Spleen (tissue), 11 donors: ENCODE data around the gene MBLAC1. TPM values are rescaled to one million over a fixed set of nuclear protein-coding genes. Genes with fewer than 3 reads are reported as not detected.
A peak's percentile ranks its signal among the peaks of the same experiment; 100 is the strongest.

ENCODE experiments used
- DNase-seq: peaks from one replicate; pipeline ENCODE4 v3.0.0-alpha.2; 2020
- H3K27ac ChIP-seq, 8 donors: fragments of 200-600 bp; sonication (generic) in 7 of 8; 1 replicate in 4 of 8; 2 replicates in 4 of 8; pipeline versions ENCODE4 v1.5.0 to v1.8.0; 2016 to 2021; ENCODE audit warnings: inconsistent platforms in 4 of 8, mild to moderate bottlenecking in 4 of 8, moderate library complexity in 1 of 8
- H3K27me3 ChIP-seq, 7 donors: fragments of 200-600 bp; sonication (generic) in 6 of 7; replicated peaks in 1 of 7; 1 replicate in 4 of 7; 2 replicates in 3 of 7; pipeline versions ENCODE4 v1.5.0 to v1.8.0; 2016 to 2021; ENCODE audit warnings: inconsistent platforms in 3 of 7, mild to moderate bottlenecking in 1 of 7
- H3K36me3 ChIP-seq, 6 donors: fragments of 200-600 bp; sonication (generic) in 5 of 6; 1 replicate in 4 of 6; 2 replicates in 2 of 6; pipeline versions ENCODE4 v1.5.0 to v1.8.0; 2016 to 2021; ENCODE audit warnings: inconsistent platforms in 2 of 6
- H3K4me1 ChIP-seq, 6 donors: fragments of 200-600 bp; sonication (generic) in 5 of 6; 1 replicate in 3 of 6; 2 replicates in 3 of 6; pipeline versions ENCODE4 v1.5.0 to v1.8.0; 2016 to 2021; ENCODE audit warnings: inconsistent platforms in 3 of 6
- H3K4me3 ChIP-seq, 8 donors: fragments of 200-600 bp; sonication (generic) in 7 of 8; 1 replicate in 4 of 8; 2 replicates in 4 of 8; pipeline versions ENCODE4 v1.5.0 to v1.8.0; 2016 to 2021; ENCODE audit warnings: inconsistent platforms in 4 of 8, mild to moderate bottlenecking in 4 of 8, moderate library complexity in 2 of 8
- H3K9me3 ChIP-seq, 8 donors: fragments of 200-600 bp; sonication (generic) in 7 of 8; 1 replicate in 4 of 8; 2 replicates in 4 of 8; pipeline versions ENCODE4 v1.5.0 to v1.8.0; 2016 to 2021; ENCODE audit warnings: inconsistent platforms in 4 of 8
- CTCF ChIP-seq, 11 experiments: fragments of 200-600 bp in 7 of 11; fragments of 450-650 bp in 4 of 11; sonication (generic) in 4 of 11; IDR thresholded peaks in 8 of 11; conservative IDR thresholded peaks in 3 of 11; 1 replicate in 7 of 11; 2 replicates in 4 of 11; pipeline versions ENCODE4 v1.4.0 to v1.8.0; 2016 to 2021; ENCODE audit warnings: antibody characterized with exemption in 11 of 11, inconsistent platforms in 4 of 11, mild to moderate bottlenecking in 1 of 11
- POLR2A ChIP-seq, 3 donors: fragments of 450-650 bp; IDR thresholded peaks; one replicate each; pipeline ENCODE4 v1.5.1; 2017; ENCODE audit warnings: antibody characterized with exemption in 3 of 3, mild to moderate bottlenecking in 1 of 3
- POLR2AphosphoS5 ChIP-seq, 3 donors: sonication (generic); formaldehyde crosslinking; IDR thresholded peaks; one replicate each; pipeline ENCODE4 v1.5.1; 2017; ENCODE audit warnings: antibody characterized with exemption in 3 of 3
- WGBS, 5 donors: extraction: QIAGEN DNeasy Blood & Tissue Kit in 3 of 5; methylation state at CpG; one replicate each; pipeline versions ENCODE4 v1.1.5 to v1.1.7; 2013 to 2018; 5-methylcytosine and 5-hydroxymethylcytosine counted together
- intact Hi-C: fragments of 100-400 bp; cut with DNase I; formaldehyde crosslinking; loops from one replicate; pipeline ENCODE4 v1.15.0; 2023; ENCODE audit warnings: low total_unique reads
- polyA plus RNA-seq, 3 donors: library from polyadenylated mRNA; stranded (reverse); fragments of 200-250 nt; gene quantifications; one replicate each; pipeline ENCODE4 v1.2.1, GENCODE V29; 2013
- total RNA-seq, 7 donors: library from RNA; depleted of rRNA in 3 of 7; stranded (reverse); fragments of >200 nt in 3 of 7; fragmentation: NEBNext Ultra II Directional in 4 of 7; extraction: Animal tissue kit (Norgen Biotek cat#: 25700) in 4 of 7; gene quantifications; one replicate each; pipeline versions ENCODE4 v1.1.0 to v1.2.1, GENCODE V29; 2016 to 2021
- donor health status: healthy with polysubstance abuse.
- donor health status: DM: no; HTN: no; CAD: no; lungs with moderate emphysema.
- donor health status: DM: no; HTN: no; CAD: no.
- donor health status: Bipolar disorder and iron deficiency.
- donor health status: healthy.
- donor health status: DM: no; HTN: no; CAD: no.
- donor health status: DM: yes; HTN: yes; CAD: no.

Gene MBLAC1
- total and polyA plus RNA-seq, 10 donors: 1.7 to 4.4 (median 2.2) TPM

- no peaks in the 10 kb centered on the region for H3K9me3 ChIP-seq
- H3K27me3 ChIP-seq: no peaks in the 10 kb centered on the region
- WGBS, 5 donors: 33 to 58% (median 44%) methylated on average over 7 of the region's 7 CpGs
- no peak for DNase-seq
- H3K27ac ChIP-seq: peak overlapping the region; percentile 76 to 94 (median 90)
- H3K4me1 ChIP-seq: peaks cover 15 to 70% (median 29%) of the 10 kb centered on the region in 6 donors
- H3K4me3 ChIP-seq: peak overlapping the region; percentile 58 to 97 (median 77)
- TF ChIP-seq POLR2A (IDR thresholded peaks at IDR 0.05) (no peak), POLR2AphosphoS5 (IDR thresholded peaks at IDR 0.05) (no peak), CTCF (IDR thresholded peaks at IDR 0.05 in 8 of 11, conservative IDR thresholded peaks at IDR 0.05 in 3 of 11) (no peak)
- intact Hi-C loops: no loop called here
- H3K36me3 ChIP-seq: peaks cover 3 to 48% (median 44%) of the 10 kb centered on the region in 6 donors
These were observed 37.1 kb upstream of the MBLAC1 start for GRCh38 chr7:100089458-100090196.

GRCh38 chr7:100090527-100091410 lies 36.0 kb upstream of the MBLAC1 start:
- H3K4me1 ChIP-seq: peaks cover 15 to 70% (median 29%) of the 10 kb centered on the region in 6 donors
- no peaks in the 10 kb centered on the region for H3K27me3 ChIP-seq
- 79 to 90% (median 86%) methylated on average over 12 to 14 of the region's 14 CpGs for WGBS, 5 donors
- DNase-seq: no peak
- TF ChIP-seq CTCF (IDR thresholded peaks at IDR 0.05 in 8 of 11, conservative IDR thresholded peaks at IDR 0.05 in 3 of 11) (no peak), POLR2AphosphoS5 (IDR thresholded peaks at IDR 0.05) (no peak), POLR2A (IDR thresholded peaks at IDR 0.05) (no peak)
- intact Hi-C loops: no loop called here
- H3K27ac ChIP-seq: no peak overlapping the region
- peaks cover 10 to 59% (median 56%) of the 10 kb centered on the region in 6 donors for H3K36me3 ChIP-seq
- no peaks in the 10 kb centered on the region for H3K9me3 ChIP-seq
- no peak overlapping the region for H3K4me3 ChIP-seq

GRCh38 chr7:100091411-100092181 lies 35.2 kb upstream of the MBLAC1 start:
- H3K27me3 ChIP-seq: no peaks in the 10 kb centered on the region
- TF ChIP-seq POLR2A (IDR thresholded peaks at IDR 0.05) (no peak), POLR2AphosphoS5 (IDR thresholded peaks at IDR 0.05) (peak in 2 of 3 donors; percentile 18 to 22)
- H3K9me3 ChIP-seq: no peaks in the 10 kb centered on the region
- intact Hi-C loops: no loop called here
- H3K4me3 ChIP-seq: no peak overlapping the region
- peaks cover 15 to 63% (median 27%) of the 10 kb centered on the region in 6 donors for H3K4me1 ChIP-seq
- H3K36me3 ChIP-seq: peaks cover 10 to 67% (median 64%) of the 10 kb centered on the region in 6 donors
- DNase-seq: no peak
- WGBS, 5 donors: 76 to 85% (median 80%) methylated on average over 17 to 19 of the region's 19 CpGs
- no peak overlapping the region for H3K27ac ChIP-seq

- Histone ChIP-seq H3K4me1 (peaks cover 14 to 61% (median 22%) of the 10 kb centered on the region in 6 donors), H3K27me3 (no peaks in the 10 kb centered on the region), H3K4me3 (no peak overlapping the region), H3K27ac (no peak overlapping the region), H3K36me3 (peaks cover 10 to 82% (median 79%) of the 10 kb centered on the region in 6 donors), H3K9me3 (no peaks in the 10 kb centered on the region)
- 54 to 72% (median 64%) methylated on average over 7 to 8 of the region's 8 CpGs for WGBS, 5 donors
- intact Hi-C loops: no loop called here
- TF ChIP-seq CTCF (IDR thresholded peaks at IDR 0.05 in 8 of 11, conservative IDR thresholded peaks at IDR 0.05 in 3 of 11) (no peak), POLR2A (IDR thresholded peaks at IDR 0.05) (no peak), POLR2AphosphoS5 (IDR thresholded peaks at IDR 0.05) (no peak)
- no peak for DNase-seq
These were observed 33.7 kb upstream of the MBLAC1 start for GRCh38 chr7:100093054-100093453.
